SK-N-SH (cell line): Measurements from ENCODE around the gene THOC2.

ENCODE experiments used
- CTCF ChIP-seq: fragments of 200-600 bp; sonication (generic); IDR thresholded peaks from 2 replicates; pipeline ENCODE4 v1.6.1; 2017; ENCODE audit warnings: antibody characterized with exemption, mild to moderate bottlenecking, moderate library complexity
- EP300 ChIP-seq, 2 experiments: IDR thresholded peaks; 2 replicates each; pipeline versions ENCODE4 v1.4.0 to v1.6.1; 2012; ENCODE audit warnings: borderline replicate concordance in 1 of 2, low read depth in 1 of 2, low read length in 1 of 2
- EZH2phosphoT487 ChIP-seq: fragments of 200-600 bp; sonication (generic); IDR thresholded peaks from 2 replicates; pipeline ENCODE4 v1.6.1; 2017; ENCODE audit warnings: low read depth, mixed run types, mild to moderate bottlenecking, antibody characterized with exemption, moderate library complexity, borderline replicate concordance
- FOXM1 ChIP-seq: IDR thresholded peaks from 2 replicates; pipeline ENCODE4 v1.4.0; 2012; ENCODE audit warnings: low read depth, mild to moderate bottlenecking
- POLR2AphosphoS5 ChIP-seq: IDR thresholded peaks from 2 replicates; pipeline ENCODE4 v1.6.1; 2012; ENCODE audit warnings: low read depth, low read length
- RAD21 ChIP-seq: IDR thresholded peaks from 2 replicates; pipeline ENCODE4 v1.6.1; 2012; ENCODE audit warnings: mild to moderate bottlenecking, low read length
- RXRA ChIP-seq: IDR thresholded peaks from 2 replicates; pipeline ENCODE4 v1.4.0; 2012; ENCODE audit warnings: low read depth, mild to moderate bottlenecking, borderline replicate concordance
- USF2 ChIP-seq: fragments of 150-350 bp; IDR thresholded peaks from 2 replicates; pipeline ENCODE4 v1.6.1; 2017; ENCODE audit warnings: antibody characterized with exemption, low read length, low read depth, borderline replicate concordance
- YY1 ChIP-seq: IDR thresholded peaks from 2 replicates; pipeline ENCODE4 v1.4.0; 2012; ENCODE audit warnings: low read depth, mild to moderate bottlenecking
- TF ChIP-seq, protein P1 (sequence below): IDR thresholded peaks from 2 replicates; pipeline ENCODE4 v1.4.0; 2012; ENCODE audit warnings: low read depth, borderline replicate concordance

DNA sequence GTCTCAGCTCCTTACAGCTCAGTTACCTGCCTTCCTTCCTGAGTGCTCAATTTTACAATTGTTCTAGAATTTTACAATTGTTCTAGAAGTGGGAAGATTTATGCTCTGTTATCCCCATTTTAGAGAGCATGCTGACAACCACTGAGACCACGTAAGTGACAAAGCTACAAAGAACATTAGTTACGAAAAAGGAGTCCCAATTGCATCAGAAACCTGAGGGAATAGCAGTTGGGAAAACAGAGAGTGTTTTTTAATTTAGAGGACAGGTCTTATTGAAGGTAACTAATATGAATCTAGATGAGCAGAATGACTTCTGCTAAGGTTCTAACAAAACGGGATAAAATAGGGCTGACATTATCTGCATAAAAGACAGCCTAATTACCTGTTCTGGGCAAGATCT is 103.3 kb downstream of the THOC2 start:
- TF ChIP-seq EP300 (IDR thresholded peaks at IDR 0.05; ENCODE audit: borderline replicate concordance in 1 of 2, low read depth in 1 of 2, low read length in 1 of 2) = no peak
- no peak for TF ChIP-seq CTCF
- no peak for TF ChIP-seq RXRA
- no peak for TF ChIP-seq FOXM1
- TF ChIP-seq POLR2AphosphoS5 = no peak
- no peak for TF ChIP-seq RAD21
- TF ChIP-seq, protein P1, sequence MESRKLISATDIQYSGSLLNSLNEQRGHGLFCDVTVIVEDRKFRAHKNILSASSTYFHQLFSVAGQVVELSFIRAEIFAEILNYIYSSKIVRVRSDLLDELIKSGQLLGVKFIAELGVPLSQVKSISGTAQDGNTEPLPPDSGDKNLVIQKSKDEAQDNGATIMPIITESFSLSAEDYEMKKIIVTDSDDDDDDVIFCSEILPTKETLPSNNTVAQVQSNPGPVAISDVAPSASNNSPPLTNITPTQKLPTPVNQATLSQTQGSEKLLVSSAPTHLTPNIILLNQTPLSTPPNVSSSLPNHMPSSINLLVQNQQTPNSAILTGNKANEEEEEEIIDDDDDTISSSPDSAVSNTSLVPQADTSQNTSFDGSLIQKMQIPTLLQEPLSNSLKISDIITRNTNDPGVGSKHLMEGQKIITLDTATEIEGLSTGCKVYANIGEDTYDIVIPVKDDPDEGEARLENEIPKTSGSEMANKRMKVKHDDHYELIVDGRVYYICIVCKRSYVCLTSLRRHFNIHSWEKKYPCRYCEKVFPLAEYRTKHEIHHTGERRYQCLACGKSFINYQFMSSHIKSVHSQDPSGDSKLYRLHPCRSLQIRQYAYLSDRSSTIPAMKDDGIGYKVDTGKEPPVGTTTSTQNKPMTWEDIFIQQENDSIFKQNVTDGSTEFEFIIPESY = no peak
- TF ChIP-seq YY1 = no peak
- TF ChIP-seq USF2 = no peak
- no peak for TF ChIP-seq EZH2phosphoT487
